Caco-2 (cell line): Measurements from ENCODE around the gene SH2B3. TPM values are rescaled to one million over a fixed set of nuclear protein-coding genes. Genes with fewer than 3 reads are reported as not detected.

Experiments
- BruUV-seq: library from RNA; stranded (reverse); fragments of 400-500 nt; replicated peaks from 2 replicates; lab custom pipeline; 2021; lab: Mats Ljungman, UMichigan
- CTCF ChIA-PET: fragments of 300-600 bp; sonication (Branson Sonifier 250); formaldehyde crosslinking; loops from one replicate; lab custom pipeline; 2022; ENCODE audit warnings: antibody characterized with exemption; lab: Charles Lee
- POLR2A ChIA-PET: fragments of 300-600 bp; sonication (Branson Sonifier 250); formaldehyde crosslinking; loops from one replicate; lab custom pipeline; 2022; ENCODE audit warnings: antibody characterized with exemption; lab: Charles Lee
- DNase-seq, 2 experiments: peaks; one replicate each; pipeline versions ENCODE4 v3.0.0 to v3.0.0-alpha.2; 2020 to 2022
- H3K27me3 ChIP-seq: replicated peaks from 2 replicates; pipeline ENCODE4 v1.6.0; 2011; ENCODE audit warnings: low read length; ENCODE audit not compliant: control insufficient read depth, insufficient read depth
- H3K36me3 ChIP-seq: 2 replicates; pipeline ENCODE4 v1.5.1; 2011; ENCODE audit warnings: low read length; ENCODE audit not compliant: control insufficient read depth, insufficient read depth
- H3K4me1 ChIP-seq: fragments of 250-450 bp; sonication (Bioruptor Pico); 2 replicates; pipeline ENCODE4 v1.5.1; 2020; ENCODE audit warnings: mild to moderate bottlenecking
- H3K4me3 ChIP-seq: 2 replicates; pipeline ENCODE4 v1.5.1; 2011; ENCODE audit warnings: low read depth, mild to moderate bottlenecking, control low read depth, low read length
- H3K9me3 ChIP-seq: fragments of 250-450 bp; sonication (Bioruptor Pico); 2 replicates; pipeline ENCODE4 v1.5.1; 2020; ENCODE audit warnings: mild to moderate bottlenecking, moderate library complexity
- H3K27ac Mint-ChIP-seq: one replicate; pipeline ENCODE4 v1.8.0; 2022; ENCODE audit warnings: mixed read lengths; ENCODE audit not compliant: unreplicated experiment
- H3K27me3 Mint-ChIP-seq: one replicate; pipeline ENCODE4 v1.8.0; 2022; ENCODE audit warnings: mixed read lengths; ENCODE audit not compliant: insufficient read depth, unreplicated experiment
- H3K36me3 Mint-ChIP-seq: one replicate; pipeline ENCODE4 v1.8.0; 2022; ENCODE audit warnings: mild to moderate bottlenecking, mixed read lengths; ENCODE audit not compliant: insufficient read depth, unreplicated experiment
- H3K4me1 Mint-ChIP-seq: one replicate; pipeline ENCODE4 v1.8.0; 2022; ENCODE audit warnings: low read depth, mixed read lengths; ENCODE audit not compliant: unreplicated experiment
- H3K4me3 Mint-ChIP-seq: one replicate; pipeline ENCODE4 v1.8.0; 2022; ENCODE audit warnings: mild to moderate bottlenecking, moderate library complexity, mixed read lengths; ENCODE audit not compliant: unreplicated experiment
- H3K9me3 Mint-ChIP-seq: one replicate; pipeline ENCODE4 v1.8.0; 2022; ENCODE audit warnings: mixed read lengths; ENCODE audit not compliant: unreplicated experiment
- intact Hi-C: fragments of 100-400 bp; cut with micrococcal nuclease; formaldehyde crosslinking; loops from one replicate; pipeline ENCODE4 v1.10.0; 2022; ENCODE audit not compliant: unreplicated experiment
- total RNA-seq: library from RNA; stranded (reverse); gene quantifications from 2 replicates; pipeline ENCODE4 v1.2.3, GENCODE V29; 2022
- TF ChIP-seq, protein P1 (sequence below), 2 experiments: fragments of 200-600 bp in 1 of 2; IDR thresholded peaks; 1 replicate in 1 of 2; 2 replicates in 1 of 2; pipeline versions ENCODE4 v1.5.1 to v1.8.0; 2011 to 2022; ENCODE audit warnings: antibody characterized with exemption in 1 of 2, control low read depth in 1 of 2, inconsistent platforms in 1 of 2, low read depth in 1 of 2, low read length in 1 of 2, mild to moderate bottlenecking in 1 of 2, moderate library complexity in 1 of 2; ENCODE audit not compliant: insufficient read depth in 1 of 2, severe bottlenecking in 1 of 2, unreplicated experiment in 1 of 2

The SH2B3 gene
- total RNA-seq, 1 experiment from 2014 or later: 16.1 TPM

DNA sequence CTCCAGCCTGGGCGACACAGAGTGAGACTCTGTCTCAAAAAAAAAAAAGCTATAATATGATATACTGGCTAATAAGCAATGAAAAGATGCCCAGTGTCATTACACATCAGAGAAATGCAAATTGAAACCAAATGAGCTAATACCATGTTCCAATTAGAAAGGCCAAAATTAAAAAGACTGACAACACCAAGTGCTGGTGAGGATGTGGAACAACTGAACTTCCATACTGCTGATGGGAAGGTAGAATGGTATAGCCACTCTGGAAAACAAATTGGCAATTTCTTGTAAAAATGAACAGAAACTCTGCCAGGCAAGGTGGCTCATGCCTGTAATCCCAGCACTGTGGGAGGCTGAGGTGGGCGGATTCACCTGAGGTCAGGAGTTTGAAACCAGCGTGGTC, 28.3 kb upstream of the SH2B3 start:
- CTCF ChIA-PET: no interaction called here
- POLR2A ChIA-PET: no interaction called here
- Histone ChIP-seq H3K4me3 (no peak overlapping the region), H3K36me3 (no peaks in the 10 kb centered on the region), H3K9me3 (no peaks in the 10 kb centered on the region), H3K4me1 (no peaks in the 10 kb centered on the region), H3K27me3 (no peaks in the 10 kb centered on the region)
- Mint-ChIP-seq H3K36me3 (no peaks in the 10 kb centered on the region), H3K4me3 (no peak overlapping the region), H3K9me3 (no peaks in the 10 kb centered on the region), H3K4me1 (no peaks in the 10 kb centered on the region), H3K27me3 (peaks cover 2% of the 10 kb centered on the region), H3K27ac (no peak overlapping the region)
- DNase-seq: no peak
- BruUV-seq: no TSS peak
- TF ChIP-seq, protein P1, sequence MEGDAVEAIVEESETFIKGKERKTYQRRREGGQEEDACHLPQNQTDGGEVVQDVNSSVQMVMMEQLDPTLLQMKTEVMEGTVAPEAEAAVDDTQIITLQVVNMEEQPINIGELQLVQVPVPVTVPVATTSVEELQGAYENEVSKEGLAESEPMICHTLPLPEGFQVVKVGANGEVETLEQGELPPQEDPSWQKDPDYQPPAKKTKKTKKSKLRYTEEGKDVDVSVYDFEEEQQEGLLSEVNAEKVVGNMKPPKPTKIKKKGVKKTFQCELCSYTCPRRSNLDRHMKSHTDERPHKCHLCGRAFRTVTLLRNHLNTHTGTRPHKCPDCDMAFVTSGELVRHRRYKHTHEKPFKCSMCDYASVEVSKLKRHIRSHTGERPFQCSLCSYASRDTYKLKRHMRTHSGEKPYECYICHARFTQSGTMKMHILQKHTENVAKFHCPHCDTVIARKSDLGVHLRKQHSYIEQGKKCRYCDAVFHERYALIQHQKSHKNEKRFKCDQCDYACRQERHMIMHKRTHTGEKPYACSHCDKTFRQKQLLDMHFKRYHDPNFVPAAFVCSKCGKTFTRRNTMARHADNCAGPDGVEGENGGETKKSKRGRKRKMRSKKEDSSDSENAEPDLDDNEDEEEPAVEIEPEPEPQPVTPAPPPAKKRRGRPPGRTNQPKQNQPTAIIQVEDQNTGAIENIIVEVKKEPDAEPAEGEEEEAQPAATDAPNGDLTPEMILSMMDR (IDR thresholded peaks at IDR 0.05; ENCODE audit: insufficient read depth in 1 of 2, low read depth in 1 of 2, low read length in 1 of 2, severe bottlenecking in 1 of 2, unreplicated experiment in 1 of 2): no peak
- intact Hi-C loops: no loop called here

DNA sequence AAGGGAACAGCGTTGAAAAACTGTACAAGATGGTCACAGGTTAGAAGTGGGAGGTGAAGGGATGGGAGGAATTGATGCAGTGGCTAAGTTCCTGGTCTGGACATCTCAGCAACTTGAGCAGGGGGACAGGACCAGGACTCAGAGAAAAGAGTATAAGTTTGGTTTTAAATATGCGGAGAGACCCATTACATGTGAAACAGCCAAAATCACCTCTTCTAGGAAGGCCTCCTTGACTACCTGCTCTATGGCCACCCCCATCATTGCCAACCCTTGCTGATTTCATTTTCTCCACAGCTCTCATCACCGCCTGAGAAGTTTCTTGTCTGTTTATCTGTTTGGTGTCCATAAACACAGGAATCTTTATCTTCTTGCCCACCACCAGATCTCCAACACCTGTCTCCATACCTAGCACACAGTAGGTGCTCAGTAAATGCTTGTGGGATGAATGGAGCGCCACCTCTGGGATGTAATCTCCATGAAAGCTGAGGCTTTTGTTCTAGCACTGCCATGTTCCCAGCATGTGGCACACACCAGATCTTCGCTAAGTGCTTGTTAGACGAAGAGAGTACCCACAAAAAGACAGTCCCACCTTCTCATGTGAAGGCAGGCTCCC, 25.7 kb upstream of the SH2B3 start:
- POLR2A ChIA-PET: no interaction called here
- no peaks in the 10 kb centered on the region for H3K9me3 Mint-ChIP-seq
- no TSS peak for BruUV-seq
- H3K4me3 ChIP-seq: no peak overlapping the region
- no peaks in the 10 kb centered on the region for H3K9me3 ChIP-seq
- intact Hi-C loops: no loop called here
- no peaks in the 10 kb centered on the region for H3K27me3 ChIP-seq
- H3K36me3 Mint-ChIP-seq: no peaks in the 10 kb centered on the region
- CTCF ChIA-PET: no interaction called here
- H3K27me3 Mint-ChIP-seq: peaks cover 3% of the 10 kb centered on the region
- DNase-seq: no peak
- no peaks in the 10 kb centered on the region for H3K4me1 ChIP-seq
- H3K4me3 Mint-ChIP-seq: no peak overlapping the region
- H3K4me1 Mint-ChIP-seq: no peaks in the 10 kb centered on the region
- TF ChIP-seq, protein P1 (IDR thresholded peaks at IDR 0.05; ENCODE audit: insufficient read depth in 1 of 2, low read depth in 1 of 2, low read length in 1 of 2, severe bottlenecking in 1 of 2, unreplicated experiment in 1 of 2): no peak
- no peak overlapping the region for H3K27ac Mint-ChIP-seq
- H3K36me3 ChIP-seq: no peaks in the 10 kb centered on the region

DNA sequence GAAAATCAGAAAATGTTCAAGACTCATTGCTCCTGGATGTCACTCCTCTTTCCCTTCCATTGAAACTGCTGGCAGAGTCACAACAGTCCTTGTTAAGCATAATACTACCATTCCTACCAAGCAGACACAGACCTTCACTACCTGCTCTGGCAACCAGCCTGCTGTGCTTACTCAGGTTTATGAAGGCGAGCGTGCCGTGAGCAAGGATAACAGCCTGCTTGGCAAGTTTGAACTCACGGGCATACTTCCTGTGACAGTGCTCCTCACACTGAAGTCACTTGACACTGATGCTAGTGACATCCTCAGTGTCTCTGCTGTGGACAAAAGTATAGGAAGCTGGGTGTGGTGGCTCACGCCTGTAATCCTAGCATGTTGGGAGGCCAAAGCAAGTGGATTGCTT, 21.1 kb upstream of the SH2B3 start:
- Histone ChIP-seq H3K27me3 (no peaks in the 10 kb centered on the region), H3K36me3 (no peaks in the 10 kb centered on the region), H3K4me1 (no peaks in the 10 kb centered on the region), H3K9me3 (no peaks in the 10 kb centered on the region), H3K4me3 (no peak overlapping the region)
- intact Hi-C loops: no loop called here
- DNase-seq: no peak
- ChIA-PET POLR2A (no interaction called here), CTCF (interaction anchor here (0.6 to 1.3 kb wide), 2 partner anchors 12 to 50 kb away, joined by 4 to 6 read pairs; no protein-coding TSS in a partner anchor)
- BruUV-seq: no TSS peak
- TF ChIP-seq, protein P1 (IDR thresholded peaks at IDR 0.05; ENCODE audit: insufficient read depth in 1 of 2, low read depth in 1 of 2, low read length in 1 of 2, severe bottlenecking in 1 of 2, unreplicated experiment in 1 of 2): no peak
- no peaks in the 10 kb centered on the region for H3K4me1 Mint-ChIP-seq
- no peak overlapping the region for H3K27ac Mint-ChIP-seq
- H3K36me3 Mint-ChIP-seq: peaks cover 6% of the 10 kb centered on the region
- H3K9me3 Mint-ChIP-seq: no peaks in the 10 kb centered on the region
- no peak overlapping the region for H3K4me3 Mint-ChIP-seq
- peaks cover 10% of the 10 kb centered on the region for H3K27me3 Mint-ChIP-seq
